HUES6 (cell line): Measurements from ENCODE around the gene CACNA1F.

Experiments
- H3K27ac ChIP-seq: 2 replicates; pipeline ENCODE4 v1.7.0; 2013; ENCODE audit warnings: low read depth, mild to moderate bottlenecking, low read length, inconsistent platforms
- H3K27me3 ChIP-seq: 2 replicates; pipeline ENCODE4 v1.6.1; 2013; ENCODE audit warnings: low read length; ENCODE audit not compliant: control insufficient read depth, insufficient read depth
- H3K36me3 ChIP-seq: 2 replicates; pipeline ENCODE4 v1.6.1; 2013; ENCODE audit warnings: low read length; ENCODE audit not compliant: control insufficient read depth, insufficient read depth
- H3K4me1 ChIP-seq: 2 replicates; pipeline ENCODE4 v1.6.1; 2013; ENCODE audit warnings: low read length; ENCODE audit not compliant: control insufficient read depth, insufficient read depth
- H3K4me3 ChIP-seq: 2 replicates; pipeline ENCODE4 v1.5.1; 2013; ENCODE audit warnings: low read depth, low read length
- H3K9ac ChIP-seq: one replicate; pipeline ENCODE4 v1.6.1; 2013; ENCODE audit warnings: mild to moderate bottlenecking, low read length
- H3K9me3 ChIP-seq: 2 replicates; pipeline ENCODE4 v1.6.1; 2013; ENCODE audit warnings: low read depth, low read length; ENCODE audit not compliant: control insufficient read depth, insufficient read depth

Gene CACNA1F

GRCh38 chrX:49233176-49233575 lies at the start of gene CACNA1F:
Gene CACNA1F, minus strand, starts transcription at chrX:49233340. Its CDS starts 31 bp downstream, at chrX:49233309.
- Histone ChIP-seq H3K9ac (no peak within 1 kb of the TSS), H3K9me3 (peaks cover 4% of the 10 kb centered on the region; the same call in 1 of the 2 replicates), H3K36me3 (no peaks in the 10 kb centered on the region), H3K27ac (no peak within 1 kb of the TSS), H3K4me3 (no peak within 1 kb of the TSS), H3K4me1 (peaks cover 4% of the 10 kb centered on the region; the same call in 1 of the 2 replicates), H3K27me3 (no peaks in the 10 kb centered on the region)

GRCh38 chrX:49282647-49283011 lies 49.5 kb upstream of the CACNA1F start:
- Histone ChIP-seq H3K27me3 (no peaks in the 10 kb centered on the region), H3K4me3 (no peak overlapping the region), H3K9ac (no peak overlapping the region), H3K27ac (no peak overlapping the region), H3K4me1 (no peaks in the 10 kb centered on the region; the same call in 1 of the 2 replicates), H3K36me3 (no peaks in the 10 kb centered on the region), H3K9me3 (peaks cover 8% of the 10 kb centered on the region; the same call in 1 of the 2 replicates)

- Histone ChIP-seq H3K4me1 (no peaks in the 10 kb centered on the region; the same call in 1 of the 2 replicates), H3K9me3 (peaks cover 9% of the 10 kb centered on the region; the same call in 1 of the 2 replicates), H3K9ac (no peak overlapping the region), H3K27me3 (no peaks in the 10 kb centered on the region), H3K36me3 (no peaks in the 10 kb centered on the region), H3K27ac (no peak overlapping the region), H3K4me3 (no peak overlapping the region)
Observed at GRCh38 chrX:49278081-49278480, 44.9 kb upstream of the CACNA1F start.

- H3K4me3 ChIP-seq, result no peak overlapping the region
- no peaks in the 10 kb centered on the region for H3K36me3 ChIP-seq
- H3K9ac ChIP-seq, result no peak overlapping the region
- H3K27me3 ChIP-seq, result no peaks in the 10 kb centered on the region
- H3K9me3 ChIP-seq, result peaks cover 11% of the 10 kb centered on the region; the same call in 1 of the 2 replicates
- no peaks in the 10 kb centered on the region; the same call in 1 of the 2 replicates for H3K4me1 ChIP-seq
- H3K27ac ChIP-seq, result no peak overlapping the region
Observed at GRCh38 chrX:49277535-49277830, 44.3 kb upstream of the CACNA1F start.

GRCh38 chrX:49276671-49277534 lies 43.8 kb upstream of the CACNA1F start:
- no peaks in the 10 kb centered on the region for H3K27me3 ChIP-seq

GRCh38 chrX:49276207-49276606 lies 43.1 kb upstream of the CACNA1F start:
- H3K4me1 ChIP-seq, result no peaks in the 10 kb centered on the region
- no peaks in the 10 kb centered on the region for H3K36me3 ChIP-seq
- H3K9me3 ChIP-seq, result peaks cover 11% of the 10 kb centered on the region; the same call in 1 of the 2 replicates
- no peaks in the 10 kb centered on the region for H3K27me3 ChIP-seq
- H3K4me3 ChIP-seq, result no peak overlapping the region
- H3K9ac ChIP-seq, result no peak overlapping the region
- no peak overlapping the region for H3K27ac ChIP-seq

More at GRCh38 chrX:49276671-49277534, 43.8 kb upstream of the CACNA1F start:
- no peak overlapping the region for H3K4me3 ChIP-seq
- no peak overlapping the region for H3K9ac ChIP-seq
- no peaks in the 10 kb centered on the region; the same call in 1 of the 2 replicates for H3K4me1 ChIP-seq
- H3K36me3 ChIP-seq, result no peaks in the 10 kb centered on the region
- H3K27ac ChIP-seq, result no peak overlapping the region
- H3K9me3 ChIP-seq, result peaks cover 11% of the 10 kb centered on the region; the same call in 1 of the 2 replicates

GRCh38 chrX:49273181-49273727 lies 40.1 kb upstream of the CACNA1F start:
- H3K27ac ChIP-seq, result no peak overlapping the region
- H3K36me3 ChIP-seq, result no peaks in the 10 kb centered on the region
- H3K9ac ChIP-seq, result no peak overlapping the region
- H3K4me1 ChIP-seq, result no peaks in the 10 kb centered on the region; the same call in 1 of the 2 replicates
- no peaks in the 10 kb centered on the region for H3K27me3 ChIP-seq
- H3K4me3 ChIP-seq, result no peak overlapping the region
- H3K9me3 ChIP-seq, result peaks cover 9% of the 10 kb centered on the region; the same call in 1 of the 2 replicates

GRCh38 chrX:49272421-49272820 lies 39.3 kb upstream of the CACNA1F start:
- no peak overlapping the region for H3K9ac ChIP-seq
- no peak overlapping the region for H3K27ac ChIP-seq
- H3K27me3 ChIP-seq, result no peaks in the 10 kb centered on the region
- H3K36me3 ChIP-seq, result no peaks in the 10 kb centered on the region
- H3K4me1 ChIP-seq, result no peaks in the 10 kb centered on the region; the same call in 1 of the 2 replicates
- no peak overlapping the region for H3K4me3 ChIP-seq
- H3K9me3 ChIP-seq, result peaks cover 8% of the 10 kb centered on the region; the same call in 1 of the 2 replicates

GRCh38 chrX:49271341-49271740 lies 38.2 kb upstream of the CACNA1F start:
- Histone ChIP-seq H3K9me3 (peaks cover 16% of the 10 kb centered on the region; the same call in 1 of the 2 replicates), H3K36me3 (no peaks in the 10 kb centered on the region), H3K27me3 (no peaks in the 10 kb centered on the region), H3K4me1 (no peaks in the 10 kb centered on the region; the same call in 1 of the 2 replicates), H3K27ac (no peak overlapping the region), H3K4me3 (no peak overlapping the region), H3K9ac (no peak overlapping the region)

GRCh38 chrX:49270249-49270921 lies 37.2 kb upstream of the CACNA1F start:
- H3K4me1 ChIP-seq, result no peaks in the 10 kb centered on the region; the same call in 1 of the 2 replicates
- H3K4me3 ChIP-seq, result peak overlapping the region; percentile 88
- no peaks in the 10 kb centered on the region for H3K27me3 ChIP-seq
- H3K9ac ChIP-seq, result peak overlapping the region; percentile 85
- H3K36me3 ChIP-seq, result no peaks in the 10 kb centered on the region
- H3K27ac ChIP-seq, result peak overlapping the region; percentile 83; the same call in 1 of the 2 replicates
- H3K9me3 ChIP-seq, result peaks cover 16% of the 10 kb centered on the region; the same call in 1 of the 2 replicates
